LNCaP clone FGC (cell line): ENCODE results near the gene PSMC3.
A peak's percentile ranks its signal among the peaks of the same experiment; 100 is the strongest.
"Not testable (repeated sequence)": the region's sequence is repeated elsewhere in the genome, so short reads cannot be mapped to it uniquely, and the experiment has no call there.

ENCODE experiments used
- DNase-seq: peaks from one replicate; pipeline ENCODE4 v3.0.0-alpha.2; 2011; ENCODE audit warnings: low read depth
- H3K4me3 ChIP-seq: 2 replicates; pipeline ENCODE4 v1.5.1; 2011; ENCODE audit warnings: mild to moderate bottlenecking, low read depth, low read length, control low read depth
- TF ChIP-seq, protein P1 (sequence below): IDR thresholded peaks from 2 replicates; pipeline ENCODE4 v1.5.1; 2012; ENCODE audit warnings: mild to moderate bottlenecking; ENCODE audit not compliant: control insufficient read depth, insufficient read depth; ENCODE audit errors: extremely low read depth

Gene PSMC3

DNA sequence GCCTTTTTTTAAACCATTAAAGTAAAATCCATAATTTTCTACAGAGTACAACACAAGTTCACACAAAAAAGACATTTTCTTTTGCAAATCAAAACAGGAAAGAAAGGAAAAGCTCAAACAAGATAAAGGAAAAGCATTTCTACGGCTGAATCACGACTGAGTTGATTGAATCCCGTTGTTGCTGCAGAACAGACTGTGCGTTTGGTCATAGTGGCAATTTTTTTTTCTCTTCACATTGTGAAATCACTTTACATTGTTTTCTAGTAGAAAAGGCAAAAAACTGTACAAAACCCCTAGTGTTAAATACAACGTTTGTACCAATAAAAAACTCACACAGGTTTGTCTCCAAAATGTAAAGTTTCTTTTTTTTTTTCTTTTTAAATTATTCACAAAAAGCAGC lies 40.0 kb upstream of the PSMC3 start:
- DNase-seq: no peak
- H3K4me3 ChIP-seq: no peak overlapping the region

DNA sequence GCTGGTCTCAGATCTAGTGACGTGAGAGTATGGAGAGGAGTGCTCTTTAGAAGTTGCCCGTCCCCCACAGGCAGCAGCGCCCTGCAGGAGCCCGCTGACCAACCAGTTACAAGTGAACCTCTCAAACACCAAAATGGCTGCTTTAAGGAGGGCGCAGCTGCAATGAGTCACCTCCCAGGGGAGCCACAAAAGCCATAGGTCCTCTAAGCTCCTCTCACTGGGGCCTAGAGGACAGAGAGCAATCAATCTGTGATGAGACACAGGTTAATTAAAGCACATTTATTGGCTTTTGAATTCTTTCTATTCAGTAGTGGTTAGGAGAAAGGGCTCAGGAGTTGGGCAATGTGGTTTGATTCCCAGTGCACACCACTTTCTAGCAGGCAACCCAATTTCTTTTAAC lies 38.2 kb upstream of the PSMC3 start:
- TF ChIP-seq, protein P1, sequence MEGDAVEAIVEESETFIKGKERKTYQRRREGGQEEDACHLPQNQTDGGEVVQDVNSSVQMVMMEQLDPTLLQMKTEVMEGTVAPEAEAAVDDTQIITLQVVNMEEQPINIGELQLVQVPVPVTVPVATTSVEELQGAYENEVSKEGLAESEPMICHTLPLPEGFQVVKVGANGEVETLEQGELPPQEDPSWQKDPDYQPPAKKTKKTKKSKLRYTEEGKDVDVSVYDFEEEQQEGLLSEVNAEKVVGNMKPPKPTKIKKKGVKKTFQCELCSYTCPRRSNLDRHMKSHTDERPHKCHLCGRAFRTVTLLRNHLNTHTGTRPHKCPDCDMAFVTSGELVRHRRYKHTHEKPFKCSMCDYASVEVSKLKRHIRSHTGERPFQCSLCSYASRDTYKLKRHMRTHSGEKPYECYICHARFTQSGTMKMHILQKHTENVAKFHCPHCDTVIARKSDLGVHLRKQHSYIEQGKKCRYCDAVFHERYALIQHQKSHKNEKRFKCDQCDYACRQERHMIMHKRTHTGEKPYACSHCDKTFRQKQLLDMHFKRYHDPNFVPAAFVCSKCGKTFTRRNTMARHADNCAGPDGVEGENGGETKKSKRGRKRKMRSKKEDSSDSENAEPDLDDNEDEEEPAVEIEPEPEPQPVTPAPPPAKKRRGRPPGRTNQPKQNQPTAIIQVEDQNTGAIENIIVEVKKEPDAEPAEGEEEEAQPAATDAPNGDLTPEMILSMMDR: no peak
- H3K4me3 ChIP-seq: no peak overlapping the region

More for the DNA sequence above, 40.0 kb upstream of the PSMC3 start:
- TF ChIP-seq, protein P1: no peak

GRCh38 chr11:47461876-47462275 lies 35.6 kb upstream of the PSMC3 start:
- TF ChIP-seq, protein P1: no peak
- H3K4me3 ChIP-seq: no peak overlapping the region
- DNase-seq: no peak

More for the DNA sequence above, 38.2 kb upstream of the PSMC3 start:
- DNase-seq: no peak

DNA sequence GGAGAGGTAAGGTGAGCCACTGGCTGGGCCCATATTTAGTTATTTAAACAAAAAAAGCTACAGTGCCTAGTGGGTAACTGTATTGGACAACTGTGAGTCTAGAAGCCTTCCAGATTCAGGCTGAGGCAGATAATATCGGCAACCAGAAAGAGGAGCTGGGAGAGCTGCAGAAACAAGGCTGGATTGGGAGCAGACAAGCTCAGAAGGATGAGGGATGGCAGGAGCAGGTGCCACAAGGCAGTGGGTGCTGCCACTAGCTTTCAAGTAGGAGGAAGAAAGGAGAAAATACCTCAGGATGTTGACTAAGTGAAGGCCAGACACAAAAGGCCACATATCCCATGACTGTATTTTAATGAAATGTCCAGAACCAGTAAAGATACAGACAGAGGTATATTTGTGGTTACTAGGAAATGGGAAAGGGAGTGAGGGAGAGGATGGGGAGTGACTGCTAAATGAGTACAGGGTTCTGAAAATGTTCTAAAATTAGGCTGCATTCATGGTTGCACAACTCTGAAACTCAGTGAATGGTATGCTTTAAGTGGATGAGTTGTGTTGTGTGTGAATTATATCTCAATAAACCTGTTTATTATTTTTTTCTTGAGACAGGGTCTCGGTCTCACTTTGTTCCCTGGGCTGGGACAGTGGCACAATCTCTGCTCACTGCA lies 34.5 kb upstream of the PSMC3 start:
- no peak for DNase-seq
- TF ChIP-seq, protein P1: no peak
- H3K4me3 ChIP-seq: no peak overlapping the region

DNA sequence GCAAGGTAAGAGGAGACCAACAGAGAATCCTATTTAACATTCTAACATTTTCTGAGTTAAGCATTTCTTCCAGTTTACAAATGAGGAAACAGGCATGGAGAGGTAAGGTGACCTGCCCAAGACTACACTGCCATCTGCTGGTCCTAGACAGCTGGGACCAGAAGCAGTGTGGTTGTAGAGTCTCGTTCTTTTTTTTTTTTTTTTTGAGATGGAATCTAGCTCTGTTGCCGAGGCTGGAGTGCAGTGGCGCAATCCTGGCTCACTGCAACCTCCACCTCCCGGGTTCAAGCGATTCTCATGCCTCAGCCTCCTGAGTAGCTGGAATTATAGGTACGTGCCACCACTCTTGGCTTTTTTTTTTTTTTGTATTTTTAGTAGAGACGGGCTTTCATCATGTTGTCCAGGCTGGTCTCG lies 28.0 kb upstream of the PSMC3 start:
- H3K4me3 ChIP-seq: not testable (repeated sequence)
- DNase-seq: peak; percentile 68
- TF ChIP-seq, protein P1: peak; percentile 95

DNA sequence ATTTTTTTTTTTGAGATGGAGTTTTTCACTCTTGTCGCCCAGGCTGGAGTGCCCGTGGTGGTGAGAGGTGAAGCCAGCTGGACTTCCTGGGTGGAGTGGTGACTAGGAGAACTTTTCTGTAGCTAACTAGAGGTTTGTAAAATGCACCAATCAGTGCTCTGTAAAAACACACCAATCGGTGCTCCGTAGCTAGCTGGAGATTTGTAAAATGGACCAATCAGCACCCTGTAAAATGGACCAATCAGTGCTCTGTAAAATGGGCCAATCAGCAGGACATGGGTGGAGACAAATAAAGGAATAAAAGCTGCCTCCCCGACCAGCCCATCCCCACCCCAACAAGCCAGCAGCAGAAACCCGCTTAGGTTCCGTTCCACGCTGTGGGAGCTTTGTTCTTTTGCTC lies 27.1 kb upstream of the PSMC3 start:
- DNase-seq: no peak
- TF ChIP-seq, protein P1: no peak
- H3K4me3 ChIP-seq: no peak overlapping the region

DNA sequence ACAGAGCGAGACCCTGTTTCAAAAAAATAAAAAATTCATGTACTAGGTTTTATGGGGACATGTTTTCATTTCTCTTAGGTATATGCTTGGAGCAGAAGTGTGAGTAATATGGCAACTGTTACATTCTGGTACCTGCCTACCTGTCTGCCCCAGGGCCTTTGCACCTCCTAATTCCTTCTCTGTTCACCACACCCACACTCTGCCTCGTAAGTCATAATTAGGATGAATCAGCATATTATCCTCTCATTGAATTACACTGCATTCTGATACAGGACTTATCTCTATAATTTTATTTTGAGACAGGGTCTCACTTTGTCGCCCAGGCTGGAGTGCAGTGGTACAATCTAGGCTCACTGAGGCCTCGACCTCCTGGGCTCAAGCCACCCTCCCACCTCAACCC lies 25.8 kb upstream of the PSMC3 start:
- DNase-seq: no peak
- TF ChIP-seq, protein P1: no peak
- H3K4me3 ChIP-seq: no peak overlapping the region
